ENCODE results near the gene NDUFA6.
"Not testable (repeated sequence)": the region's sequence is repeated elsewhere in the genome, so short reads cannot be mapped to it uniquely, and the experiment has no call there.

NDUFA6 gene

DNA sequence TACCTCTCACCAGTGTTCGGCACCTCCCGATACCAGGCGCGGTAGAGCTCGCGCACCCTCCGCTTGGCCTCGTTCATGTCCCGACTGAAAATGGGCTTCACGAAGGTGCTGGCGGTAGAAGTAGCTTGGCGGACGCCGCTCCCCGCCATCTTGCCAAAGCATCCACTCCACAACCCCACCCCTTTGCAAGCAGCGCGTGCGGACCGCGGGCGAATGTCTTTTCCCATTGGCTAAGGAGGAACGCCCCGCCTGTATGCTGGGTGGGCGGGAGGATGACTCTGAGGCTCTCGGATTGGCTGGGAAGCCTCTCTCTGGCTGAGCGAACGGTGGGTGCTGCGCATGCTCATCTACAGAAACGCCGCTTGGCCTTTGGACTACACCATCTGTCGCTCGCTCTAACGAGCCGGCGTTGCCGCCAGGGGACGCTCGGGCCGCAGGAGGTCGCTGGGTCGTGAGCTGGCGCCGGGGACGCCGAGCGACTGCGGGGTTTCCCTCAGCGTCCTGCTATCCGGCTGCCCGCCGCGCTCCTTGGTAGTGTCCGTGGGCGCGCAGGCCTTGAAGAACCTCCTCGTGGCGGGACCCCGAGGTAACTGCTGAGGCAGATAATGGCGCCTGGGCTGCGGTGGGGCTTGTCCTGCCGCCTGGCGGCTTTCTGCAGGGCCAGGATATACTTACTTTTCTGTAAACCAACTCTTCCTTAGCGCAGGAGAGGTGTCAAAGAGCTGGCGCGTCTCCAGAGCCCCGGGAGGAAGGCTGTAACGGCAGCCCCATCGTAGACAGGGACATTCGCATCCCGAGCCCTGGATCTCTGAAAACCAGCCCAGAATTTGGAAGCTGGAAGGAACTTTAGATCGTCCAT lies at the start of gene NDUFA6:
NDUFA6 (minus strand) TSS at position 177 of the 859 bp plus-strand sequence; CDS start at position 149, 28 bp downstream.
- peak; percentile 98 for DNase-seq

DNA sequence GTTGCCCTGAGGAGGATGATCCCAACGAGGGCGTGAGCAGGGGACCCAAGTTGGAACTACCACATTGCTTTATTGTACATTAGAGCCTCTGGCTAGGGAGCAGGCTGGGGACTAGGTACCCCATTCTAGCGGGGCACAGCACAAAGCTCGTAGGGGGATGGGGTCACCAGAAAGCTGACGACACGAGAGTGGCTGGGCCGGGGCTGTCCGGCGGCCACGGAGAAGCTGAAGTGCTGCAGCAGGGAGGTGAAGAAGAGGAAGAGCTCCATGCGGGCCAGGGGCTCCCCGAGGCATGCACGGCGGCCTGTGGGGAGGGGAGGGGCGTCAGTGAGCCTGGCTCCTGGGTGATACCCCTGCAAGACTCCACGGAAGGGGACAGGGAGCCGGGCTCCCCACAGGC lies 49.6 kb upstream of the NDUFA6 start:
- not testable (repeated sequence) for DNase-seq

GRCh38 chr22:42139508-42139907 lies 48.9 kb upstream of the NDUFA6 start:
- DNase-seq, result not testable (repeated sequence)

DNA sequence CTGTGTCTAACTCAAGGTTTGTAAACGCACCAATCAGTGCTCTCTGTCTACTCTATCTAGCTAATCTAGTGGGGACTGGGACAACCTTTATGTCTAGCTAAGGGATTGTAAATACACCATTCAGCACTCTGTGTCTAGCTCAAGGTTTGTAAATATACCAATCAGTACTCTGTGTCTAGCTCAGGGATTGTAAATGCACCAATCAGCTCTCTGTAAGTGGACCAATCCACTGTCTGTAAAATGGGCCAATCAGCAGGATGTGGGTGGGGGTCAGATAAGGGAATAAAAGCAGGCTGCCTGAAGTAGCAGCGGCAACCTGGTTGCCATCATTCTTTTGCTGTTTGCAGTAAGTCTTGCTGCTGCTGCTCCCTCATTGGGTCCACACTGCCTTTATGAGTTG lies 48.4 kb upstream of the NDUFA6 start:
- no peak for DNase-seq

GRCh38 chr22:42138122-42138770 lies 47.7 kb upstream of the NDUFA6 start:
- DNase-seq, result no peak

- not testable (repeated sequence) for DNase-seq
Observed at GRCh38 chr22:42135688-42136087, 45.1 kb upstream of the NDUFA6 start.

DNA sequence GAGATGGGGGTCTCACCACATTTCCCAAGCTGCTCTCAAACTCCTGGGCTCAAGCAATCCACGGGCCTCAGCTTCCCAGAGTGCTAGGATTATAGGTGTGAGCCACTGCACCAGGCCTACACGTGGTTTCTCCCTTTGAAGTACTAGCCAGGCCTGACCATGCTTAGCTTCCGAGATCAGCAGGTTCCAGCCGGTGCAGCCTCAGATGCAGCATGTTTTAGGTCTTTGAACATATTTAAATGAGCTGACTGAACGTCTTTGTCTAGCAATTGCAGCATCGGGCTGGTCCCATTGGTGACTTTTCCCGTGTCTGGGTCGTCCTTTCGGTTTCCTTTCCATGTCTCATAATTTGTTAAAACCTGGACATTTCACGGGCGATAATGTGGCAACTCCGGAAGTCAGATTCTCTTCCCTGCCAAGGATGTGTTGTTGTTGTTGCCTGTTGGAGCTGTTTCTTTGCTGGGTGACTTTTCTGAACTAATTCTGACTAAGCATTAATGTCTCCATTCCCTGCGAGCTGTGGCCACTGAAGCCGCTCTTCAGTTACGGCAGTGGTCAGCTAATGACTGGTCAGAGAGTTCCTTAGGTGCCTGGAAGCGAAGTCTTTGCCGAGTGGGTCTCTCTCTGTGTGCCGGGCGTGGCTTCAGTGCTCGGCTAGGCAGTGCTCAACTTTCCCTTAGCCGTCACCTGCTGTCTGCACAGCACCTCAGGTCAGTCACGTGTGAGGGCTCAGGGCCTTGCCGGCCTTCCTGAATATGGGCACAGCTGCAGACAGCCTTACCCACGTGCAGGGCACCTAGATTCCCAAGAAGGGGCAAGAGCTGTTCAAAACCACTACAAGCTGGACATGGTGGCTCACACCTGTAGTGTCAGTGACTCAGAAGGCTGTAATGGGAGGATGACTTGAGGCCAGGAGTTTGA lies 43.8 kb upstream of the NDUFA6 start:
- no peak for DNase-seq

DNA sequence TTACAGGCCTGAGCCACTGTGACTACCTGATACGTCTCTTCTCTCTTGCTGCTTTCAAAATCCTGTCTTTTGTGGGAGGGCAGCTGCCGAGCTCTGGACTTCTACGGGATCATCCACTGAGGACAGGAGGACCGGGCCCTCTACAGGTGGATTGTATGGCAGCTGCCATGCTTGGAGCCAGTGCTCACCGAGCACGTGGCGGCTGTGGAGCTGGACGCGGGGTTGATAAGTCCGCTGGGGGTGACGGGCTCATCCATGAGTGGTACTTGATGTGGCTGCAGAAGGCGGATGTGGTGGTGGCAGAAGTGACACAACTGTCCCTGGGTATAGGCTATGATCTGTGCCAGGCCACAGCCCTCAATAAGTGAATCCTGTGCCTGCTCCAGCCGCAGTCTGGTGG lies 41.9 kb upstream of the NDUFA6 start:
- DNase-seq, result no peak

- no peak for DNase-seq
Observed at GRCh38 chr22:42131562-42131961, 41.0 kb upstream of the NDUFA6 start.

DNA sequence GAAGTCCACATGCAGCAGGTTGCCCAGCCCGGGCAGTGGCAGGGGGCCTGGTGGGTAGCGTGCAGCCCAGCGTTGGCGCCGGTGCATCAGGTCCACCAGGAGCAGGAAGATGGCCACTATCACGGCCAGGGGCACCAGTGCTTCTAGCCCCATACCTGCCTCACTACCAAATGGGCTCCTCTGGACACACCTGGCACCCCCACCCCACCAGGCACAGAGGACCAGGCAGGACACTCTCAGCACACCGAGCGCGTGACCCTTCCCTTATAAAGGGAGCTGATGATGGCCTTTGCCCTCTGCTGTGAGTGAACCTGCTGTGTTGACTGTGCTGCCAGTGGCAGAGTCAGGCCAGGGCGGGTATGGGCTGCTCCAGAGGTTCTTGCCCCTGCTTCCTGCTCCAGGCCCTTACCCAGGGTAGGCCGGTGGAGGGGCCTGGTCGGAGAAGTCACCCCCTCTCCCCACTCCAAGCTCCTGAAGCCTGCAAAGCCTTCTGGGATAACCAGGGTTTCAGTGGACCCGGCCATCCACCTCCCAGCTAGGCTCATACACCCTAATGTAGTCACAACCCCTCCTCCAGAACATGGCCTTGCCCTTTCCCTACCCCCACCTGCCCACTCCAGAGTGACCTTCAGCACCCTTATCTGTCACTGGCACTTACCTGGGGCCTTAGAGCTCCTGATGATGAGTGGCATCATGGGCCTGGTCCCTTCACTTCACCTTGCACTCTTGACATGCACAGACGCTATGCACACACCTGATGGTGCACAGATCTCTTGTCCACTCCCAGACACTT lies 40.3 kb upstream of the NDUFA6 start, which contains the start of gene CYP2D6:
CYP2D6 (minus strand) TSS at position 172 of the 793 bp plus-strand sequence; CDS start at position 153, 19 bp downstream.
- DNase-seq, result not testable (repeated sequence)

GRCh38 chr22:42130182-42130581 lies 39.6 kb upstream of the NDUFA6 start:
- not testable (repeated sequence) for DNase-seq

GRCh38 chr22:42128776-42129694 lies 38.5 kb upstream of the NDUFA6 start:
- not testable (repeated sequence) for DNase-seq

- not testable (repeated sequence) for DNase-seq
Observed at GRCh38 chr22:42128007-42128406, 37.4 kb upstream of the NDUFA6 start.

GRCh38 chr22:42127606-42128005 lies 37.0 kb upstream of the NDUFA6 start:
- DNase-seq, result no peak

DNA sequence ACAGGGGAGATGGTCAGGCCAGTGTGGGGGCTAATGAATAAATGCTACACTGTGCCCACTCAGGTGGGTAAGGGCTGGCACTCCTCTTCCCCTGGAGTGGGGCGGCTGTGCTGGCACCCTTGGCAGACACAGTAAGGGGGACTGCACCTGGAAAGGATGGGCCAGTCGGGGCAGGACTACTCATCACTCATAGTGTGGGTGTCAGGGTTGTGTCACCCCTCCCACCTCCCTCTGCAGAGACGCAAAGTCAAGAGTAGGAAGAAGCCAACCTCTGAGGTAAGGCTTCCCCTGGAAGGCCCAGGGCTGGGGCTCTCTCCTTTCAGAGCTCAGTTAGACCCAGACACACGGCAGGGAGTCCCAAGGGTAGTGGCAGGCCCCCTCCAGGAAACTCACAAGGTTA lies 33.0 kb upstream of the NDUFA6 start:
- DNase-seq, result not testable (repeated sequence)

GRCh38 chr22:42120231-42121021 lies 29.9 kb upstream of the NDUFA6 start:
- not testable (repeated sequence) for DNase-seq

GRCh38 chr22:42116848-42117424 lies 26.4 kb upstream of the NDUFA6 start:
- DNase-seq, result no peak

DNA sequence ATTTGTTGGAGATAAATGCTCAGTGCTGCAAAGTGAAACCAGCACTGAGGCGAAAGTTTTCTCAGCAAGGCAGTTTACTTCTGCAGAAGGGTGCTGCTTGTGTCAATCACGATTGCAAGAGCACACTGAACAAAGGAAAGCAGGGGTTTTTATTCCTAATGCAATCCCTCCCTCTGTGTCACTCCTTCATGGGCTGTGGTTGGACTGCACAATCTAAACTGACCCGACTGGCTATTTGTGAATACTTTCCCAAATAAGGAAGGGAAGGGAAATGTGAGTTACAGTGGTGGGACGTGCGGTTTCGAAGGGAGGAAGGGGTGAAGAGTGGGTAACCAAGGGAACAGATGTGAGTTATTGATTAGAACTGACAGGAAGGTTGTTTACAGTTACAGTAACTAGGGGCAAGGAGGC lies 24.9 kb upstream of the NDUFA6 start:
- not testable (repeated sequence) for DNase-seq

GRCh38 chr22:42114721-42115120 lies 24.1 kb upstream of the NDUFA6 start:
- no peak for DNase-seq

GRCh38 chr22:42112793-42113192 lies 22.2 kb upstream of the NDUFA6 start:
- not testable (repeated sequence) for DNase-seq
